ENCODE results near the gene DEFB128. TPM values are rescaled to one million over a fixed set of nuclear protein-coding genes. Genes with fewer than 3 reads are reported as not detected.

The DEFB128 gene
- polyA plus RNA-seq, 5 donors = not detected

GRCh38 chr20:157154-157553 lies 32.4 kb downstream of the DEFB128 start, which contains the start of gene DEFB127:
Gene DEFB127, plus strand, starts transcription at chr20:157454. Its CDS starts 91 bp downstream, at chr20:157545.
- DNase-seq = no peak

GRCh38 chr20:152131-152530 lies 37.4 kb downstream of the DEFB128 start:
- no peak for DNase-seq

- DNase-seq = no peak
Observed at GRCh38 chr20:145877-146276, 43.6 kb downstream of the DEFB128 start.

- DNase-seq = no peak
Observed at GRCh38 chr20:142290-142689, 47.2 kb downstream of the DEFB128 start, which contains the start of gene DEFB126. Gene DEFB126, plus strand, starts transcription at chr20:142590. Its CDS starts 39 bp downstream, at chr20:142629.

Other genes starting within 250 kb of the DEFB128 start
- gene DEFB125, start 102.0 kb downstream of the DEFB128 start, polyA plus RNA-seq (ENCODE audit: insufficient read depth in 1 of 5, insufficient read length in 5 of 5, low replicate concordance in 1 of 5) = not detected
- gene DEFB126, start 47.1 kb downstream of the DEFB128 start, polyA plus RNA-seq (ENCODE audit: insufficient read depth in 1 of 5, insufficient read length in 5 of 5, low replicate concordance in 1 of 5) = not detected
- gene DEFB127, start 32.3 kb downstream of the DEFB128 start, polyA plus RNA-seq (ENCODE audit: insufficient read depth in 1 of 5, insufficient read length in 5 of 5, low replicate concordance in 1 of 5) = not detected
- gene DEFB129, start 37.5 kb upstream of the DEFB128 start, polyA plus RNA-seq (ENCODE audit: insufficient read depth in 1 of 5, insufficient read length in 5 of 5, low replicate concordance in 1 of 5) = not detected
- not detected for gene DEFB132, start 68.0 kb upstream of the DEFB128 start, polyA plus RNA-seq (ENCODE audit: insufficient read depth in 1 of 5, insufficient read length in 5 of 5, low replicate concordance in 1 of 5)
- 10 to 100 TPM; 38.9 to 48.4 (median 45.2) TPM for gene C20orf96, start 101.0 kb upstream of the DEFB128 start, polyA plus RNA-seq (ENCODE audit: insufficient read depth in 1 of 5, insufficient read length in 5 of 5, low replicate concordance in 1 of 5)
- gene ZCCHC3, start 107.9 kb upstream of the DEFB128 start, polyA plus RNA-seq (ENCODE audit: insufficient read depth in 1 of 5, insufficient read length in 5 of 5, low replicate concordance in 1 of 5) = 10 to 100 TPM; 40.2 to 50.2 (median 43.3) TPM
- 10 to 100 TPM; 23.6 to 46.6 (median 30.8) TPM for gene SOX12, start 135.8 kb upstream of the DEFB128 start, polyA plus RNA-seq (ENCODE audit: insufficient read depth in 1 of 5, insufficient read length in 5 of 5, low replicate concordance in 1 of 5)
- 10 to 100 TPM; 33.9 to 43.7 (median 35.4) TPM for gene NRSN2, start 157.4 kb upstream of the DEFB128 start, polyA plus RNA-seq (ENCODE audit: insufficient read depth in 1 of 5, insufficient read length in 5 of 5, low replicate concordance in 1 of 5)
- 10 to 100 TPM in 2 of 5 donors, 1 to 10 TPM in 3; 7.9 to 13.4 (median 10.0) TPM for gene TRIB3, start 191.0 kb upstream of the DEFB128 start, polyA plus RNA-seq (ENCODE audit: insufficient read depth in 1 of 5, insufficient read length in 5 of 5, low replicate concordance in 1 of 5)
- gene RBCK1, start 218.6 kb upstream of the DEFB128 start, polyA plus RNA-seq (ENCODE audit: insufficient read depth in 1 of 5, insufficient read length in 5 of 5, low replicate concordance in 1 of 5) = 100 to 1,000 TPM in 1 of 5 donors, 10 to 100 TPM in 4; 84.0 to 104 (median 99.4) TPM

Measured in right lung (tissue), 5 donors.